Esophagus squamous epithelium (tissue), 5 donors: ENCODE data around the gene C21orf58. TPM values are rescaled to one million over a fixed set of nuclear protein-coding genes. Genes with fewer than 3 reads are reported as not detected.
"Not testable (repeated sequence)": the region's sequence is repeated elsewhere in the genome, so short reads cannot be mapped to it uniquely, and the experiment has no call there.

ENCODE experiments used
- DNase-seq: peaks from one replicate; lab custom pipeline; 2025; lab: John Stamatoyannopoulos, UW
- H3K27ac ChIP-seq, 4 donors: fragments of 200-600 bp; sonication (generic); one replicate each; pipeline ENCODE4 v1.5.1; 2016 to 2019; ENCODE audit warnings: mild to moderate bottlenecking in 1 of 4
- H3K27me3 ChIP-seq, 4 donors: fragments of 200-600 bp; sonication (generic); 1 replicate in 3 of 4; 2 replicates in 1 of 4; pipeline versions ENCODE4 v1.5.1 to v1.6.0; 2017 to 2021; ENCODE audit warnings: antibody characterized with exemption in 1 of 4
- H3K36me3 ChIP-seq, 3 donors: fragments of 200-600 bp; sonication (generic); one replicate each; pipeline ENCODE4 v1.5.1; 2016 to 2019
- H3K4me1 ChIP-seq, 3 donors: fragments of 200-600 bp; sonication (generic); one replicate each; pipeline ENCODE4 v1.5.1; 2017 to 2019
- H3K4me3 ChIP-seq, 4 donors: fragments of 200-600 bp; sonication (generic); 1 replicate in 3 of 4; 2 replicates in 1 of 4; pipeline ENCODE4 v1.5.1; 2016 to 2019; ENCODE audit warnings: mild to moderate bottlenecking in 2 of 4, moderate library complexity in 1 of 4
- H3K9me3 ChIP-seq, 3 donors: fragments of 200-600 bp; sonication (generic); one replicate each; pipeline ENCODE4 v1.5.1; 2016 to 2019
- CTCF ChIP-seq, 6 experiments: fragments of 450-650 bp in 4 of 6; fragments of 200-600 bp in 2 of 6; sonication (generic) in 2 of 6; IDR thresholded peaks; one replicate each; pipeline ENCODE4 v1.5.1; 2016 to 2019; ENCODE audit warnings: antibody characterized with exemption in 6 of 6, mild to moderate bottlenecking in 4 of 6, moderate library complexity in 4 of 6
- POLR2A ChIP-seq, 4 donors: fragments of 450-650 bp; IDR thresholded peaks; one replicate each; pipeline ENCODE4 v1.6.1; 2017; ENCODE audit warnings: antibody characterized with exemption in 4 of 4, mild to moderate bottlenecking in 4 of 4, moderate library complexity in 3 of 4
- WGBS, 2 donors: methylation state at CpG; one replicate each; pipeline ENCODE4 v1.1.5; 2018; 5-methylcytosine and 5-hydroxymethylcytosine counted together
- intact Hi-C: fragments of 100-400 bp; cut with DNase I; formaldehyde crosslinking; loops from one replicate; pipeline ENCODE4 v1.15.0; 2022
- total RNA-seq, 4 donors: library from RNA; depleted of rRNA; stranded (reverse); fragments of >200 nt; gene quantifications; one replicate each; pipeline ENCODE4 v1.1.0, GENCODE V29; 2016
- donor health status: DM: yes; HTN: yes; CAD: no.

The C21orf58 gene
- total RNA-seq: 1 to 10 TPM; 2.1 to 4.4 (median 2.7) TPM

- intact Hi-C loops: loop anchor here (10.0 kb wide), 1 partner anchor 99 kb away; the partner anchor contains the start of gene LSS
- Histone ChIP-seq H3K4me1 (peaks cover 13 to 48% (median 20%) of the 10 kb centered on the region in 3 donors), H3K4me3 (peak within 1 kb of the TSS; percentile 74 to 99 (median 96)), H3K27ac (peak within 1 kb of the TSS; percentile 97 to 100 (median 100)), H3K36me3 (peaks cover 0 to 24% (median 0%) of the 10 kb centered on the region in 3 donors), H3K27me3 (no peaks in the 10 kb centered on the region), H3K9me3 (no peaks in the 10 kb centered on the region)
- DNase-seq: peak; percentile 84
- TF ChIP-seq POLR2A (IDR thresholded peaks at IDR 0.05) (peak in 1 of 4 donors; percentile 42), CTCF (IDR thresholded peaks at IDR 0.05) (peak in 1 of 6 experiments; percentile 12)
- WGBS, 2 donors: 0 to 2% methylated on average over 8 to 13 of the region's 76 CpGs
Observed at GRCh38 chr21:46323710-46324389, at the start of gene C21orf58, which contains the start of gene PCNT. TSS of gene C21orf58 (minus strand) at chr21:46323870. CDS start at chr21:46322738, 1,132 bp downstream. TSS of gene PCNT (plus strand) at chr21:46324156. CDS start at chr21:46324229, 73 bp downstream.

GRCh38 chr21:46372947-46373346 lies 49.3 kb upstream of the C21orf58 start:
- 91 to 96% methylated on average over 8 to 9 of the region's 10 CpGs for WGBS, 2 donors
- H3K9me3 ChIP-seq, H3K4me3 ChIP-seq, DNase-seq, H3K27me3 ChIP-seq, H3K27ac ChIP-seq, H3K4me1 ChIP-seq, intact Hi-C loops: not testable (repeated sequence)
- peaks cover 0 to 77% (median under 1%) of the 10 kb centered on the region in 3 donors for H3K36me3 ChIP-seq

- 98 to 100% methylated on average over 6 of the region's 7 CpGs for WGBS, 2 donors
- Histone ChIP-seq H3K27me3 (no peaks in the 10 kb centered on the region), H3K4me1 (no peaks in the 10 kb centered on the region), H3K27ac (no peak overlapping the region), H3K9me3 (no peaks in the 10 kb centered on the region), H3K36me3 (peaks cover 0 to 83% (median 6%) of the 10 kb centered on the region in 3 donors), H3K4me3 (no peak overlapping the region)
- intact Hi-C loops: no loop called here
- TF ChIP-seq POLR2A (IDR thresholded peaks at IDR 0.05): no peak
- TF ChIP-seq CTCF (IDR thresholded peaks at IDR 0.05): no peak
- no peak for DNase-seq
Observed at GRCh38 chr21:46372014-46372485, 48.4 kb upstream of the C21orf58 start.

GRCh38 chr21:46371204-46372013 lies 47.7 kb upstream of the C21orf58 start:
- no peaks in the 10 kb centered on the region for H3K4me1 ChIP-seq
- no peak overlapping the region for H3K4me3 ChIP-seq
- H3K36me3 ChIP-seq: peaks cover 6 to 87% (median 6%) of the 10 kb centered on the region in 3 donors
- 86 to 94% methylated on average over 13 to 16 of the region's 16 CpGs for WGBS, 2 donors
- TF ChIP-seq POLR2A (IDR thresholded peaks at IDR 0.05): no peak
- no peak for TF ChIP-seq CTCF (IDR thresholded peaks at IDR 0.05)
- no peak overlapping the region for H3K27ac ChIP-seq
- intact Hi-C loops: no loop called here
- H3K9me3 ChIP-seq: no peaks in the 10 kb centered on the region
- no peak for DNase-seq
- no peaks in the 10 kb centered on the region for H3K27me3 ChIP-seq

- no peaks in the 10 kb centered on the region for H3K27me3 ChIP-seq
- no peak for DNase-seq
- intact Hi-C loops: no loop called here
- 70 to 89% methylated on average over 7 to 12 of the region's 20 CpGs for WGBS, 2 donors
- no peaks in the 10 kb centered on the region for H3K4me1 ChIP-seq
- H3K4me3 ChIP-seq: no peak overlapping the region
- peaks cover 12 to 88% (median 15%) of the 10 kb centered on the region in 3 donors for H3K36me3 ChIP-seq
- no peaks in the 10 kb centered on the region for H3K9me3 ChIP-seq
- TF ChIP-seq POLR2A (IDR thresholded peaks at IDR 0.05): no peak
- TF ChIP-seq CTCF (IDR thresholded peaks at IDR 0.05): no peak
- H3K27ac ChIP-seq: no peak overlapping the region
Observed at GRCh38 chr21:46369520-46370235, 46.0 kb upstream of the C21orf58 start.
